ENCODE measurements around the gene MPO. TPM values are rescaled to one million over a fixed set of nuclear protein-coding genes. Genes with fewer than 3 reads are reported as not detected.
A peak's percentile ranks its signal among the peaks of the same experiment; 100 is the strongest.

The MPO gene
- total RNA-seq, 2 experiments from 2014 or later, result not detected

GRCh38 chr17:58324409-58325288 lies 43.9 kb upstream of the MPO start:
- ChIA-PET CTCF (interaction anchor here (1.3 to 3.9 kb wide), 3 partner anchors 7 to 90 kb away, joined by 3 to 40 read pairs (median 26); no protein-coding TSS in a partner anchor), POLR2A (interaction anchor here (1.8 to 4.0 kb wide), 3 partner anchors 8 to 28 kb away, joined by 8 to 171 read pairs (median 25); partner anchors contain the start of gene SUPT4H1)
- no peak for DNase-seq
- peak overlapping the region; percentile 11 for H3K4me3 Mint-ChIP-seq
- H3K4me1 Mint-ChIP-seq, result peaks cover 36% of the 10 kb centered on the region
- H3K36me3 Mint-ChIP-seq (ENCODE audit: low read depth), result peaks cover 18% of the 10 kb centered on the region
- no peaks in the 10 kb centered on the region for H3K9me3 Mint-ChIP-seq
- H3K27me3 Mint-ChIP-seq, result peaks cover 4% of the 10 kb centered on the region
- peak overlapping the region; percentile 63 for H3K27ac Mint-ChIP-seq

- Mint-ChIP-seq H3K4me1 (peaks cover 30% of the 10 kb centered on the region), H3K9me3 (no peaks in the 10 kb centered on the region), H3K27ac (no peak overlapping the region), H3K27me3 (peaks cover 4% of the 10 kb centered on the region), H3K36me3 (ENCODE audit: low read depth) (peaks cover 12% of the 10 kb centered on the region), H3K4me3 (no peak overlapping the region)
- ChIA-PET POLR2A (no interaction called here), CTCF (interaction anchor here (3.4 kb wide), 1 partner anchor 20 kb away, joined by 10 read pairs; no protein-coding TSS in a partner anchor)
- no peak for DNase-seq
Observed at GRCh38 chr17:58324056-58324408, 43.3 kb upstream of the MPO start.

- CTCF ChIA-PET, result interaction anchor here (0.5 to 3.4 kb wide), 5 partner anchors 10 to 122 kb away, joined by 5 to 10 read pairs (median 6); partner anchors contain the start of gene RNF43
- H3K4me1 Mint-ChIP-seq, result peaks cover 26% of the 10 kb centered on the region
- DNase-seq, result no peak
- POLR2A ChIA-PET, result interaction anchor here (0.6 to 1.2 kb wide), 2 partner anchors 26 to 29 kb away, joined by 3 to 5 read pairs; partner anchors contain the start of gene SUPT4H1
- no peak overlapping the region for H3K4me3 Mint-ChIP-seq
- peaks cover 10% of the 10 kb centered on the region for H3K36me3 Mint-ChIP-seq (ENCODE audit: low read depth)
- no peaks in the 10 kb centered on the region for H3K9me3 Mint-ChIP-seq
- H3K27ac Mint-ChIP-seq, result no peak overlapping the region
- H3K27me3 Mint-ChIP-seq, result peaks cover 4% of the 10 kb centered on the region
Observed at GRCh38 chr17:58323366-58324055, 42.8 kb upstream of the MPO start.

- CTCF ChIA-PET, result interaction anchor here (0.5 to 3.4 kb wide), 8 partner anchors 10 to 123 kb away, joined by 5 to 10 read pairs (median 6); partner anchors contain the start of genes RNF43 and SUPT4H1
- DNase-seq, result no peak
- Mint-ChIP-seq H3K27me3 (peaks cover 4% of the 10 kb centered on the region), H3K9me3 (no peaks in the 10 kb centered on the region), H3K4me1 (peaks cover 24% of the 10 kb centered on the region), H3K4me3 (no peak overlapping the region), H3K27ac (peak overlapping the region; percentile 48), H3K36me3 (ENCODE audit: low read depth) (peaks cover 10% of the 10 kb centered on the region)
- POLR2A ChIA-PET, result interaction anchor here (0.6 to 1.2 kb wide), 3 partner anchors 13 to 29 kb away, joined by 3 to 5 read pairs (median 4); partner anchors contain the start of gene SUPT4H1
Observed at GRCh38 chr17:58322581-58323185, 41.9 kb upstream of the MPO start.

GRCh38 chr17:58321571-58322525 lies 41.1 kb upstream of the MPO start:
- POLR2A ChIA-PET, result interaction anchor here (1.0 kb wide), 2 partner anchors 14 to 23 kb away, joined by 3 to 4 read pairs; no protein-coding TSS in a partner anchor
- Mint-ChIP-seq H3K4me1 (peaks cover 26% of the 10 kb centered on the region), H3K27me3 (peaks cover 4% of the 10 kb centered on the region), H3K27ac (peak overlapping the region; percentile 48), H3K9me3 (no peaks in the 10 kb centered on the region), H3K4me3 (no peak overlapping the region), H3K36me3 (ENCODE audit: low read depth) (peaks cover 12% of the 10 kb centered on the region)
- CTCF ChIA-PET, result interaction anchor here (1.1 to 3.4 kb wide), 5 partner anchors 9 to 30 kb away, joined by 5 to 10 read pairs (median 6); partner anchors contain the start of gene SUPT4H1
- no peak for DNase-seq

- H3K4me1 Mint-ChIP-seq, result peaks cover 20% of the 10 kb centered on the region
- POLR2A ChIA-PET, result no interaction called here
- peaks cover 12% of the 10 kb centered on the region for H3K36me3 Mint-ChIP-seq (ENCODE audit: low read depth)
- no peak overlapping the region for H3K4me3 Mint-ChIP-seq
- no peaks in the 10 kb centered on the region for H3K27me3 Mint-ChIP-seq
- CTCF ChIA-PET, result interaction anchor here (0.6 to 3.4 kb wide), 3 partner anchors 8 to 150 kb away, joined by 3 to 10 read pairs (median 8); no protein-coding TSS in a partner anchor
- H3K9me3 Mint-ChIP-seq, result no peaks in the 10 kb centered on the region
- no peak for DNase-seq
- peak overlapping the region; percentile 10 for H3K27ac Mint-ChIP-seq
Observed at GRCh38 chr17:58320570-58321323, 40.0 kb upstream of the MPO start.

GRCh38 chr17:58320163-58320558 lies 39.4 kb upstream of the MPO start:
- ChIA-PET POLR2A (no interaction called here), CTCF (no interaction called here)
- Mint-ChIP-seq H3K4me1 (peaks cover 19% of the 10 kb centered on the region), H3K9me3 (no peaks in the 10 kb centered on the region), H3K27me3 (no peaks in the 10 kb centered on the region), H3K36me3 (ENCODE audit: low read depth) (peaks cover 14% of the 10 kb centered on the region), H3K4me3 (no peak overlapping the region), H3K27ac (no peak overlapping the region)
- DNase-seq, result no peak

GRCh38 chr17:58319173-58320162 lies 38.7 kb upstream of the MPO start:
- peaks cover 17% of the 10 kb centered on the region for H3K4me1 Mint-ChIP-seq
- no peak overlapping the region for H3K27ac Mint-ChIP-seq
- no peak for DNase-seq

GRCh38 chr17:58318627-58319172 lies 38.0 kb upstream of the MPO start:
- no peaks in the 10 kb centered on the region for H3K27me3 Mint-ChIP-seq
- CTCF ChIA-PET, result interaction anchor here (1.2 to 5.5 kb wide), 6 partner anchors 8 to 169 kb away, joined by 4 to 40 read pairs (median 21); partner anchors contain the start of genes HSF5, RNF43 and TSPOAP1
- H3K4me3 Mint-ChIP-seq, result no peak overlapping the region
- no peak for DNase-seq
- POLR2A ChIA-PET, result interaction anchor here (2.4 kb wide), 1 partner anchor 34 kb away, joined by 16 read pairs; the partner anchor contains the start of gene SUPT4H1
- H3K36me3 Mint-ChIP-seq (ENCODE audit: low read depth), result peaks cover 17% of the 10 kb centered on the region
- H3K9me3 Mint-ChIP-seq, result no peaks in the 10 kb centered on the region
- peak overlapping the region; percentile 75 for H3K27ac Mint-ChIP-seq
- H3K4me1 Mint-ChIP-seq, result peaks cover 17% of the 10 kb centered on the region

More at GRCh38 chr17:58319173-58320162, 38.7 kb upstream of the MPO start:
- Mint-ChIP-seq H3K36me3 (ENCODE audit: low read depth) (peaks cover 14% of the 10 kb centered on the region), H3K4me3 (no peak overlapping the region), H3K9me3 (no peaks in the 10 kb centered on the region), H3K27me3 (no peaks in the 10 kb centered on the region)
- CTCF ChIA-PET, result interaction anchor here (1.2 to 5.5 kb wide), 4 partner anchors 7 to 36 kb away, joined by 4 to 40 read pairs (median 21); partner anchors contain the start of gene TSPOAP1
- POLR2A ChIA-PET, result interaction anchor here (2.4 kb wide), 1 partner anchor 33 kb away, joined by 16 read pairs; the partner anchor contains the start of gene SUPT4H1
